ENCODE measurements around the gene LASP1NB.
"Not testable (repeated sequence)": the region's sequence is repeated elsewhere in the genome, so short reads cannot be mapped to it uniquely, and the experiment has no call there.

LASP1NB gene

DNA sequence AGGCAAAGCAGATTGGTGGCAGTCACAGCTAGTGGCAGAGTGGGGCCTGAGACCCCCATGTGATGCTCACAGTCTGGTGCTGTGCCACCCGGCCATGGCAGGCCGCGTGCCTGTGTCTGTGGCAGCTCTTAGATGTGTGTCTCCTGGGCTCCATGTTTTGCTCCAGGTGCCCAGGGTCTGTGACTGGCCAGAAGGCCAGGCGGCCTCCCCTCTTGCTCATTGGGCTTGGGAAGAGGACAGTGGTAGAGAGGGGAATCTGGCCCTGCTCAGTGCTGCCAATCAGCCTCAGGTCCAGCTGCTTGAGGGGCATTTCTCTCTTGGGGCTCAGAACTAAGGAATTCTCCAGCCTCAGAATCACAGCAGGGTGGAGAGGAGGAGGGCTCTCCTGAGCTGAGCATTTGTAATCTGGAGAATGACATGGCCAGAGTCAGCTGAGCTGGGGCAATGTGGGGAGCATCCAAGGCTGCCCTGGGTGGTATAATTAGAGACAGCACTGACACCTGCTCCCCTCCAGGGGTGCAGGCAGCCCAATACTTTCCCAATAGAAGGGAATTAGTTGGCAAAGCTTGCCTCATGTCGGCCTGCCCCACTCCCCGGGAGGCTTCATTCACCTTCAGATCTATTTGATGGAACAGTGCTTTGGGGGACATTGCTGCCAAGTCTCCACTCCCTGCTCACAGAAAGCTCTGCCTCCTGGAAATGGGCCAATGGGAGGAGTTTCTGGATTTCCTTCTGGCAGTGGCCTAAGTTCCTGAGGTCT is 2.7 kb upstream of the LASP1NB start:
- DNase-seq, result peak; percentile 68
- H3K4me3 Mint-ChIP-seq (ENCODE audit: low read depth, unreplicated experiment), result no peak overlapping the region
- H3K27me3 Mint-ChIP-seq (ENCODE audit: unreplicated experiment), result no peaks in the 10 kb centered on the region
- BruUV-seq (replicated peaks), result no TSS peak
- TF ChIP-seq, protein P1, sequence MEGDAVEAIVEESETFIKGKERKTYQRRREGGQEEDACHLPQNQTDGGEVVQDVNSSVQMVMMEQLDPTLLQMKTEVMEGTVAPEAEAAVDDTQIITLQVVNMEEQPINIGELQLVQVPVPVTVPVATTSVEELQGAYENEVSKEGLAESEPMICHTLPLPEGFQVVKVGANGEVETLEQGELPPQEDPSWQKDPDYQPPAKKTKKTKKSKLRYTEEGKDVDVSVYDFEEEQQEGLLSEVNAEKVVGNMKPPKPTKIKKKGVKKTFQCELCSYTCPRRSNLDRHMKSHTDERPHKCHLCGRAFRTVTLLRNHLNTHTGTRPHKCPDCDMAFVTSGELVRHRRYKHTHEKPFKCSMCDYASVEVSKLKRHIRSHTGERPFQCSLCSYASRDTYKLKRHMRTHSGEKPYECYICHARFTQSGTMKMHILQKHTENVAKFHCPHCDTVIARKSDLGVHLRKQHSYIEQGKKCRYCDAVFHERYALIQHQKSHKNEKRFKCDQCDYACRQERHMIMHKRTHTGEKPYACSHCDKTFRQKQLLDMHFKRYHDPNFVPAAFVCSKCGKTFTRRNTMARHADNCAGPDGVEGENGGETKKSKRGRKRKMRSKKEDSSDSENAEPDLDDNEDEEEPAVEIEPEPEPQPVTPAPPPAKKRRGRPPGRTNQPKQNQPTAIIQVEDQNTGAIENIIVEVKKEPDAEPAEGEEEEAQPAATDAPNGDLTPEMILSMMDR (IDR thresholded peaks at IDR 0.05; ENCODE audit: unreplicated experiment), result no peak
- H3K27ac Mint-ChIP-seq (ENCODE audit: unreplicated experiment), result no peak overlapping the region
- no peaks in the 10 kb centered on the region for H3K4me1 Mint-ChIP-seq (ENCODE audit: low read depth, unreplicated experiment)
- H3K9me3 Mint-ChIP-seq (ENCODE audit: low read depth, unreplicated experiment), result no peaks in the 10 kb centered on the region
- intact Hi-C loops (cut with micrococcal nuclease; ENCODE audit: unreplicated experiment), result no loop called here
- CTCF ChIA-PET, result interaction anchor here (1.0 to 3.2 kb wide), 7 partner anchors 36 to 230 kb away, joined by 3 to 10 read pairs (median 4); no protein-coding TSS in a partner anchor
- peaks cover 66% of the 10 kb centered on the region for H3K36me3 Mint-ChIP-seq (ENCODE audit: insufficient read depth, unreplicated experiment)

DNA sequence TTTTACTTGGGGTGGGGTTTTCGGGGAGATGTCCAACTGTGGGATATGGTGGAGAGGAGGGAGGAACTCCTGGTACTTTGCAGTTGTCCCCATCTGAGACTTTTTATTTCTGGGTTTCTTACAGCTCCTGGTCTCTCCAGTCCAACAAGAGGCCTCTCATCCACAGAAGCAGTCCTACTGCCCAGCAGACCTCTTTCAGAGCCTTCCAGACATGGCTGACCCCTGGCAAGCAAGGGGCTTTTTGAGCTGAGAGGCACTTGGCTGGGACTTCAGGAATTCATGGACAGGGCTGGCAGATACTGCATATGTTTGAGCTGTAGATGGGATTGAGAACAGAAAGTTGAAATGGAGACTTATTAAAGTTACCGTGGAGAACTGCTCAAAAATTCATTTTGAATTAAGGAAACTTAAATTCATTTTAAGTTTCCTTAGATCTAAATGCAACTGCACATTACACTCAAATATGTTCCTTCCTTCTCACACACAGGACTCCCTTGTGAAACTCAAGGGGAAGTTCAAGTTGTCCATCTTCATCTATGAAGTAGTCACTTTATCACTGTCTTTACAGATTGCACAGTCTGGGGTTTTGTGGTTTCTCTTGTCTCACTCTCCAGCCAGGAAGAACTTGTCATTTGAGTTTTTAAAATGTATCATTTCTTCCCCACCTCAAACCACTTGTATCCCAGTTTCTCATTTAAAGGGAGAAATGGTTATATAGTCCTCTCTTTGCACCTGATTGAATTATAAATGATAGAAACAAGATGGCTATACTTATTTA is 1.1 kb downstream of the LASP1NB start:
- Mint-ChIP-seq H3K36me3 (ENCODE audit: insufficient read depth, unreplicated experiment) (peaks cover 36% of the 10 kb centered on the region), H3K4me1 (ENCODE audit: low read depth, unreplicated experiment) (no peaks in the 10 kb centered on the region), H3K27ac (ENCODE audit: unreplicated experiment) (peak overlapping the region; percentile 62), H3K4me3 (ENCODE audit: low read depth, unreplicated experiment) (no peak overlapping the region), H3K27me3 (ENCODE audit: unreplicated experiment) (no peaks in the 10 kb centered on the region), H3K9me3 (ENCODE audit: low read depth, unreplicated experiment) (no peaks in the 10 kb centered on the region)
- intact Hi-C loops (cut with micrococcal nuclease; ENCODE audit: unreplicated experiment), result no loop called here
- DNase-seq, result peak; percentile 0
- CTCF ChIA-PET, result no interaction called here
- TF ChIP-seq, protein P1 (IDR thresholded peaks at IDR 0.05; ENCODE audit: unreplicated experiment), result no peak
- BruUV-seq (replicated peaks), result no TSS peak

DNA sequence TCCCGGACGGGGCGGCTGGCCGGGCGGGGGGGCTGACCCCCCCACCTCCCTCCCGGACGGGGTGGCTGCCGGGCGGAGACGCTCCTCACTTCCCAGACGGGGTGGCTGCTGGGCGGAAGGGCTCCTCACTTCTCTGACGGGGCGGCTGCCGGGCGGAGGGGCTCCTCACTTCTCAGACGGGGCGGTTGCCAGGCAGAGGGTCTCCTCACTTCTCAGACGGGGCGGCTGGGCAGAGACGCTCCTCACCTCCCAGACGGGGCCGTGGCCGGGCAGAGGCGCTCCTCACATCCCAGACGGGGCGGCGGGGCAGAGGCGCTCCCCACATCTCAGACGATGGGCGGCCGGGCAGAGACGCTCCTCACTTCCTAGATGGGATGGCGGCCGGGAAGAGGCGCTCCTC is 5.4 kb downstream of the LASP1NB start:
- BruUV-seq (replicated peaks); intact Hi-C loops (cut with micrococcal nuclease; ENCODE audit: unreplicated experiment); H3K4me3 Mint-ChIP-seq (ENCODE audit: low read depth, unreplicated experiment); CTCF ChIA-PET; H3K9me3 Mint-ChIP-seq (ENCODE audit: low read depth, unreplicated experiment); H3K4me1 Mint-ChIP-seq (ENCODE audit: low read depth, unreplicated experiment); H3K27me3 Mint-ChIP-seq (ENCODE audit: unreplicated experiment); H3K27ac Mint-ChIP-seq (ENCODE audit: unreplicated experiment); DNase-seq: not testable (repeated sequence)
- H3K36me3 Mint-ChIP-seq (ENCODE audit: insufficient read depth, unreplicated experiment), result peaks cover 11% of the 10 kb centered on the region

DNA sequence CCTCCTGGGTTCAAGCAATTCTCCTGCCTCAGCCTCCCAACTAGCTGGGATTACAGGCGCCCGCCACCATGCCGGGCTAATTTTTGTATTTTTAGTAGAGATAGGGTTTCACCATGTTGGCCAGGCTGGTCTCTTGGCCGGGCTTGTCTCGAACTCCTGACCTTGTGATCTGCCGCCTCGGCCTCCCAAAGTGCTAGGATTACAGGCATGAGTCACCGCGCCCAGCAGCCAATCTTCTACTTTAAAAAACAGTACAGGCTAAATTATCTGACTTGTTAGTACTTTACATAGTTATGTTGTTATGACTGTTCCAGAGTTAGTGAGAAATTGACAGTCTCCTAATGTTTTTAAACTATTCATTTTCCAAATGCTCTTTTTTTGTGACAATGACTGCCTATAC is 8.5 kb downstream of the LASP1NB start:
- H3K4me3 Mint-ChIP-seq (ENCODE audit: low read depth, unreplicated experiment); BruUV-seq (replicated peaks); CTCF ChIA-PET; H3K36me3 Mint-ChIP-seq (ENCODE audit: insufficient read depth, unreplicated experiment); H3K27ac Mint-ChIP-seq (ENCODE audit: unreplicated experiment); DNase-seq; intact Hi-C loops (cut with micrococcal nuclease; ENCODE audit: unreplicated experiment); H3K4me1 Mint-ChIP-seq (ENCODE audit: low read depth, unreplicated experiment); H3K9me3 Mint-ChIP-seq (ENCODE audit: low read depth, unreplicated experiment): not testable (repeated sequence)
- H3K27me3 Mint-ChIP-seq (ENCODE audit: unreplicated experiment), result peaks cover 21% of the 10 kb centered on the region

DNA sequence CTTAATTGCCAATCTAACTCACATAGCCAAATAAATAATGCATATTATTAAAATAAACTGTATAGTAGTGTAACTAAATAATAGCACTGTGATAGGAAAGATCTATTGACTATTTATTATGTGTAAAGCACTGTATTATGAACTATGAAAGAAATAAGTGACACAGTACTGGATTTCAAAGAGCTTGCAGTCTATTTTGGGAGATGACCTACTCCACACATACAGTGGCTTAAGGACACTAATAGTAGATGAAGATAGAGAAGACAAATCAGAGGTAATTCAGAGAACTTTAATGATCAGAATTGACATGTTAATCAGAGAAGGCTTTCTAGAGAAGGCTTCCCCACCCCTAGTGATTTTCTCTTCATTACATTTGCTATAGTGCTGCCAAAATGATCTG is 14.6 kb downstream of the LASP1NB start:
- Mint-ChIP-seq H3K9me3 (ENCODE audit: low read depth, unreplicated experiment) (no peaks in the 10 kb centered on the region), H3K4me1 (ENCODE audit: low read depth, unreplicated experiment) (peaks cover 6% of the 10 kb centered on the region), H3K4me3 (ENCODE audit: low read depth, unreplicated experiment) (no peak overlapping the region), H3K27me3 (ENCODE audit: unreplicated experiment) (peaks cover 21% of the 10 kb centered on the region), H3K36me3 (ENCODE audit: insufficient read depth, unreplicated experiment) (no peaks in the 10 kb centered on the region), H3K27ac (ENCODE audit: unreplicated experiment) (no peak overlapping the region)
- no peak for DNase-seq
- intact Hi-C loops (cut with micrococcal nuclease; ENCODE audit: unreplicated experiment), result no loop called here
- TF ChIP-seq, protein P1 (IDR thresholded peaks at IDR 0.05; ENCODE audit: unreplicated experiment), result no peak
- CTCF ChIA-PET, result interaction anchor here (0.6 kb wide), 1 partner anchor 206 kb away, joined by 4 read pairs; no protein-coding TSS in a partner anchor
- no TSS peak for BruUV-seq (replicated peaks)

All from Calu3 (cell line).